GM19452 (cell line): Measurements from ENCODE around the gene MYO3B.

Source experiments
- ATAC-seq: cut with Tn5 transposase; IDR thresholded peaks from one replicate; pipeline ENCODE4 v1.9.1; 2021; ENCODE audit not compliant: unreplicated experiment

MYO3B gene

DNA sequence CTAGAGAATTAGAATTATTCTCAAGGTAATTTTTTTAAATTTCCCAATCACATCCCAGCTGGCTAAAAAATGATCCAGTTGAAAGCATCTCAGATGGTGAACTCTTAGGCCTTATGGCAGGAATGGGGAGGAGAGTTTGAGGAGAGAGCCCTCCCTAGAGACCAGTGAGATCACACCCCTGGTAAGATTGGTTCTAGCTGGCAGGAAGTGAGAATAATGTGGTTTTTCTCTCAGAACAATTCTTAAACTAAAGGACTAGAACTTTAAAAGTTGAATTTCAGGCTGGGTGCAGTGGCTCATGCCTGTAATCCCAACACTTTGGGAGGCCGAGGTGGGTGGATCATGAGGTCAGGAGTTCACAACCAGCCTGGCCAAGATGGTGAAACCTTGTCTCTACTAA lies 120.2 kb downstream of the MYO3B start:
- peak; percentile 83 for ATAC-seq

DNA sequence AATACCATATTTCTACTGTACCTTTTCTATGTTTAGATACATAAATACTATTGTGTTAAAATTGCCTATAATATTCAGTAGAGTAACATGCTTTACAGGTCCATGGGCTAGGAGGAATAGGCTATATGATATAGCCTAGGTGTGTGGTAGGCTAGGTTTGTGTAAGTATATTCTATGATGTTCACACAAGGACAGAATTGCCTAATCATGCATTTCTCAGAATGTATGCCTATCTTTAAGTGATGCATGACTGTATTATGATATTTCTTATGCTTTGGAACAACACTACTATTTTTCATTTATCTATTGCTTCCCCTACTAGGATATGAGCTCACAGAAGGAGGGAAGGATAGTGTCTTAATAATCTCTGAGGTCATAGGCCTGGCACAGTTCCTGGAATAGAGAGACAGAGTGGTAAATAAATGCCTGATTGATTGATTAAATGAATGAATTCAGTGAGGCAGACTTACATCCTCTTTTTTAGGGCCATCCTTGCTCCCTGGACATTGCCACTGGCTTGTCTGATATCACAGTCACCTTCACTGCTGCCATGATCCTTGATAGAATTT lies 121.0 kb downstream of the MYO3B start:
- ATAC-seq: no peak

DNA sequence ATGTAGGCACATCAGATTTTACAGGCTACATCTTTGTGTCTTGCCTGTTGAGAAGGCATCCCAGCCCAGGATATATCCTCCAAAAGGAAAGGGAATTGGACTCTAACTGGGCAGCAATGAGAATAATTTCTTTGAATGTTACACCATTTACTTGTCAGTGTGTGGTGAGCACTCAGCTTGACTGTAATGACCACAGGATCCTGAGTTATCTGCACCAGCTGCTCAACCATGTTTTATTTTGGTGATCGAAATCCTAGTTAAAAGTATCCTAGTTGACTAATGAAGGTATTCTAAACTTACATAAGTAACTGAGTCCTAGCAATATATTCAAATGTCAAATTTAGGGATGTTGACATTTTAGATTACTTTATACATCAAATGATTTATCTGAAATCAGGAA lies 123.0 kb downstream of the MYO3B start:
- no peak for ATAC-seq

DNA sequence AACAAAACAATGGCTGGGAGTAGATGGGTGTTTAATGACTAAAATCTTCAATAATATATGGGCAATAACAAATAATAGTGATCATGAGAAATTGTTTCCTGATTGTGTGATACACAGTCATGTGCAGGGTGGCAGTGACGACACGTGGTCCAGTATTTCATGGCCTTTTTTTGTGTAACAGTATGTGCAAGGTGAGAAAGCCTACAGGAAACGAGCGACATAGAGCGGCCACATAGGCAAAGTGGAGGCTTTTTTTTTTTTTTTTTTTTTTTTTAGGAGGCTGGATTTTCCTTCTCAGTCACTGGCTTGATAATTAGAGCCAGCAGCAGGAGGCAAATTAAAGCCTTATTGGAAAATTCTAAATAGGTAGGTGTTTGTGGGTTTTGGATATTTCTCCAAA lies 123.7 kb downstream of the MYO3B start:
- no peak for ATAC-seq

DNA sequence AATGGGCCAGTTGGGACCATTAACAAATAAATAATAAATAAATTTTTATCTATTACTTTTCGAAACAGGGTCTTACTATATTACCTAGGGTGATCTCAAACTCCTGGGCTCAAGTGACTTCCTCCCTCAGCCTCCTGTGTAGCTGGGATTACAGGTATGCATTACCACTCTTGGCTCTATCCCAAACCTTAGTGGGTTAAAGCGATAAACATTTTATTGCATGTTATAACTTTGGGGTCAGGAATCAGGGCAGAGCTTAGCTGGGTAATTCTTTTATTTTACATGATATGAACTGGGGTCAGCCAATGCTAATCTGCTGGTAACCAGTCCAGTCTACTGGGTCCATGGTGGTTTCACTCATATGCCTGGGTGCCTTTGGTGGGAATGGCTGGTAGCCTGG lies 127.8 kb downstream of the MYO3B start:
- no peak for ATAC-seq

DNA sequence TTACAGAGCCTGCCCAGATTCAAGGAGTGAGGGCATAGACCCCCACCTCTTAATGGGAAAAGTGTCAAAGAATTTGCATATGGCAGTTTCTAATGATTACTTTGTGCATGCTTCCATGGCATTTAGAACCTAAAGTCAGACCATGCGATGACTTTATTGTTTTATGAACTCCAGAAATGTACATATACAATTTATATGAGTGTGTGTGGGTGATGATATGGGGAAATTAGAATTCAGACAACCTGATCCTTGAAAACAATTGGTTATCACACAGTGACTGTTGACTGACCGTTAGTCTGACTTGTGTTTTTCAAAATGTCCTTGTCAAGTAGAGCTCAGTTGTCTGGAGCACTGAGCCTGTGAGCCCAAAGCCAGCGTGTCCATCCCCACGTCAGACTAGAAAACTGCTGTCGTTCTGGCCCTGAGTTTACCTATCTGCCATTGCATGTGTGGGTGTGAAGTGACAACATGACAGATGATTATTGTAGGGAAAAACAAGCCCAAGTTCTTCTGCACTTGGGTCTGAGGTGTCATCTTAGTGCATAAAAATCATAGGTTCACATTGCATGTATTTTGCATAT lies 128.4 kb downstream of the MYO3B start:
- ATAC-seq: no peak

DNA sequence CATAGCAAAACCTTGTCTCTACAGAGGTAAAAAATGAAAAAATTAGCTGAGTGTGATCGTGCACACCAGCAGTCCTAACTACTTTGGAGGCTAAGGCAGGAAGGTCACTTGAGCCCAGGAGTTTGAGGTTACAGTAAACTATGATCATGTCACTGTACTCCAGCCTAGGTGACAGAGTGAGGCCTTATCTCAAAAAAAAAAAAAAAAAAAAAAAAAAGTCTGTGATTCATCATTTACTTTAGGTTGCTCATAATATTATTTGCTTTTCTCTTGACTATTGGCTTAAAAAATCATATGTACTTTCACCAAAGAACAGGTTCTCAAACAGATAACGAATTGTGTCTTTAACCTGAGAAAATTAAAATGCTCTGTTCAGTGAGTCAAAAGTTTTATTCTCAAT lies 129.1 kb downstream of the MYO3B start:
- ATAC-seq: no peak

DNA sequence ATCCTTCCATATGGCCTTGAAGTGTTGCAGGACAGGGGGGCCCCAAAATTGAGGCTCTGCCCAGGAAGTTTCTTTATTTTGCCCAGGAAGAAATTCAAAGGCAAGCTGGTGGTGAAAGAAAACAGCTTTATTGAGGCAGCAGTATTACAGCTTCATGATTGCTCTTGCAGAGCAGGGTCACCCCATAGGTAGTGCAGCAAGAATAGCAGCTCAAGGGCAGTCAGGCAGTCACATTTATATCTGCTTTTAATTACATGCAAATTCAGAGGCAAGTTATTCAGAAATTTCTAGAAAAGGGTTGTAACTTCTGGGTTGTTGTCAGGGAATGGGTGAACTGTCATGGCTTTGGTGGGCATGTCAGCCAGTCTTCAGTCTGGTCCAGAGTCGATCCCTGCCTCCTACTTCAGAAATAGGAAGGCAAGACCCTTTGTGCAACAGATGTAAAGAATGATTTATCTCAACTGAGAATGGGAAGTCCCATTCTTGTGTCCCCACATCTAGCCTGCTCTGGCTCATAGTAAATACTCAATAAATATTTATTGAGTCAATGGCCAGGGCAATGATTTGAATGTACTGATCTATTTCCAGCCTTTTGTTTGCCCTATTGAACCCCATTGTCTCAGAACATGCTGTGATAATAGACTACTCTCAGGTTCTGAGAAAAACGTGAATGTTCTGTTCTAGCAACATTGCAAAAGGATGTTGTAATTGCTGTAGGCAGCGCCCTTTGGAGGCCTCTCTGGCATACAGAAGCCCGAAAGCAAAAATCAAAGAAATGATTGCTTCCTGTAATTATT lies 129.8 kb downstream of the MYO3B start:
- ATAC-seq: no peak

DNA sequence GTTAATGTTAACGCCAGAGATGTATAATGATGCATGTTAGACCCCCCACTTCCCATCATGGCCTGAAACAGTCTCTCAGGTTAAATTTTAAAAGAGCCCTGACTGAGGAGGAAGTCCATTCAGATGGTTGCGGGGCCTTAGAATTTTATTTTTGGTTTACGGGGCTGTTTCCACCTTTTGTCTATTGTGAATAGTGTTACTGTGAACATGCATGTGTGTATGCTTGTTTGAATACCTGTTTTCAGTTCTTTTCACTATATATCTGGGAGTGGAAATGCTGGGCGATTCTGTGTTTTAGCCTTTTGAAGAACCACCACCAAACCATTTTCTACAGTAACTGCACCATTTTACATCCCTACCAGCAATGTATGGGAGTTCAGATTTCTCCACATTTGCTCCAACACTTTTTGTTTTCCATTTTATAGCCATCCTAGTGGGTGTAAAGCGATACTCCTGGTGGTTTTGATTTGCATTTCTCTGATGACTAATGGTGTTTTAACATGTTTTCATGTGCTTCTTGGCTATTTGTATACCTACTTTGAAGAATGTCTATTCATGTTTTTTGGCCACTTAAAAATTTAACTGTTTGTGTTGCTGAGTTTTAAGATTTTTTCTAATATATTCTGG lies 133.0 kb downstream of the MYO3B start:
- ATAC-seq: no peak

DNA sequence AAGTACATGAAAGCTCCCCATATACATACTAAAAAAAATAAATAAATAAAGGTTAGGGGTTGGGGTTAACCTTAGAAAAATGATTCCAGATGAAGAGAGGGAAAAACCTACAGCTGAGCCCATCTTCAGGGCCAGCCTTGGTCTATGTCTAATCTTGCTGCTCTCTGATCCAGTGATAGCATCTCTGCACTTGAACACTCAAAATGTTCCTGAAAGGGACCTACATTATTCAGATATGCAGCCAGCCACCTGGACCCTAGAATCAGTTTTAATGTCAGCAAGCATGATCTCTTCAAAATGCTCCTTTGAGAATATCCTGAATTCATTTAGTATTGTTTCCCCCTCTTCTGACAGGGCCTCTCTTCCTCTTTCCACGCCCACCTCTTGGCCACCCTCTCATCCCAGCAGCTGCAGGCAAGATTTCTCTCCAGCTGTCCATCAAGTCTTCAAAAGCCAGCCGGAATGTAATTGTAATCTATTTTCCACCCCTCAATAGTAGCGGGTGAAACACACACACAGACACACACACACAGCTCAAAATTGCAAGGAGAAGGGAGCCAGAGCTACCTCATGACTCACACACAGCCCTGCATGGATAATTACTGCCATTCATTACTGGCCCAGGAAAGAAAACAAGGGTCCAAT lies 135.5 kb downstream of the MYO3B start:
- no peak for ATAC-seq

DNA sequence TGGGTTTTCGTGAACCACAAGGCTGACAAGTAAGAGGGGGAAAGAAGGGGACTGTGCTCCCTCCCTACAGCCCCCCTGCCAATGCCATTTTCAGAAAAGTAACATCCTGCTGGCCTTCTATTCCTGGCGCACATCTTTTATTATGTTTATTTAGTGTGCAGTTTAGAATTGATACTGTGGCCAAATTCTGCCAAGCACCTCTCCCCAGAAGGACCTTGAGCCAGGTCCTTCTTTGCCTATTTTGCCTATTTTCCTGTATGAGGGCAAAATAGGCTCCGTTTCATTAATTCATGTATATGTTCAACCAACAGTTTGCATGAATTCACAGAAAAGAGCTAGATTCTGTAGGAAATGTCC lies 136.0 kb downstream of the MYO3B start:
- no peak for ATAC-seq

DNA sequence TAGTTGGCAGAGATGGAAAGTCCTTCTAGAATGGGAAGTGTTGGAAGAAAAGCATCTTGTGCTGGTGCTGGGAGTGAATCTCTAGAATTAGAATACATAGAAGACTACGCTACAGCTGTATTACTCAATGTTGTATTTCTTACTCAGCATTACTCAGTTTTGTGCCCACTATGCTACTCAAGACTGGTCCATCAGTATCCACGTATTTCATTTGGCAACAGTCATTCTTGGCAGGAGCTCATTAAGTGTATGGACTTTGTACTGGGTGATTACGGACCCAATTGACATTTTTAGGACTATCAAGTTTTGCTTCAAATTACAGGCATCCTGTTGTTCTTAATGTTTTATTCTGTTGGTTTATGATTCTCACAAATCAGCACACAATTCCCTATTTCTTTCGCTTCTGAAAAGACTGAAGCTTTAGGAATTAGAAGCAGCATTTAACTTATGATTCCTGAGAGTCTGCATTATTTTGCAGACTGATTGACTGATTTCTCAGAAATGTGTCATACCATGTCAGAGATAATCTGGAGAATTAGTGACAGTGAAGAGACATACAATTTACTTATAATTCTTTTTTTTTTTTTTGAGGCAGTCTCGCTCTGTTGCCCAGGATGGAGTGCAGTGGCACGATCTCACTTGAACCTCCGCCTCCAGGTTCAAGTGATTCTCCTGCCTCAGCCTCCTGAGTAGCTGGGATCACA lies 136.9 kb downstream of the MYO3B start:
- no peak for ATAC-seq

DNA sequence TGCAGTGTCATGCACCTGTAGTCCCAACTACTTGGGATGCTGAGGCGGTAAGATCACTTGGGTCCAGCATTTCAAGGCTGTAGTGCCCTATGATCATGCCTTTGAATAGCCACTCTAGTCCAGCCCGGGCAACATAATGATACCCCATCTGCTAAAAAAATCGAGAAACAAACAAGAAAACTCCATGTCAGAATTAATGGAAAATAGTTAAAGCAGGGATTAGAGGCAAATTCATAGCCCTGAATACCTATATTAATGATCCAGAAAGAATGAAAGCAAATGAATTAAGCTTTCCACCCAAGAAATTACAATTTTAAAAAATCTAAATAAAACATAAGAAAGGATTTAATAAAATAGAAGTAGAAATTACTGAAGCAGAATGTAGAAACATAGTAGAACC lies 143.0 kb downstream of the MYO3B start:
- ATAC-seq: no peak

DNA sequence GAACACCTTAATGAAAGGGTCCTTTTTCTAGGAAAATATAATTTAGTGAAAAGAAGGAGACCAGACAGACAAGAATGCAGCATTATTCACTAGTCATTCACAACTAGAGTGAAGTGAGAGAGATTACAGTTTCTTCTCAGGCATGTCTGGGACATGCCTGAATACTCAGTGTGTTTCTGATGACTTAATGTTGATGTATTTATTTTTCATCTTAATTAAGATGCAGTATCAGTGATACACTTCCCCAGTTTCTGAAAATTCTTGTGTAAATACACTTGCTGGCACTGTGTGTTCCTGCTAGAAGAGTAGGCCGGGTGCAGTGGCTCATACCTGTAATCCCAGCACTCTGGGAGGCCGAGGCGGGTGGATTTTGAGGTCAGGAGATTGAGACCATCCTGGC lies 143.6 kb downstream of the MYO3B start:
- no peak for ATAC-seq

DNA sequence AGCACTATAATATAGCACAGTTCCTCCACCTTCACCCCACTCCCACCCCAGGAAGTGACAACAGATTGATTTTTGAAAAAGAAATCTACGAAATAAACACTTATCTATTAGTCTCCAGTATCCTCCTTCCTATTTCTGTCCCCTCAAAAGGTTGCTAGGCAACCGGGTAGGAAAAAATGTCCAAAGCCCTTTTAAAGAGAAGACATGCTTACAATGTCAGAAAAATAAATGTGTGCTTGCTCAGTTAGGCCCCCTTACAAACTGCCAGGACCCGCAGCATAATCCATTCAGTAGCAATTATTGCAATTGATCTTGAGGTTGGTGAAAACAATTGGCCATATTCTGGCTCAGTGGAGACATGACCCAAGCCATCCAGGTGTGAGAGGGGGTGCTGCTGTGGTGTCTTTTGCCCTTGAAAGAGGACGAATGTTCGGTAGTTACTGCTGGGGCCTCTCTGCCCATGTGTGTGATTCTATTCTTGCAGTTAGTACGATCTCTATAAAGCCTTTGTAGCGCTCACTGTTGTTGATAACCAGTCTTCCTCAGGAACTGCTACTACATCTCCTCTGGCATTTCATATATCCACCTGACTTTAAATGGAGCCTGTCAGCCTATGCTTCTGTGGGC lies 144.3 kb downstream of the MYO3B start:
- ATAC-seq: no peak

DNA sequence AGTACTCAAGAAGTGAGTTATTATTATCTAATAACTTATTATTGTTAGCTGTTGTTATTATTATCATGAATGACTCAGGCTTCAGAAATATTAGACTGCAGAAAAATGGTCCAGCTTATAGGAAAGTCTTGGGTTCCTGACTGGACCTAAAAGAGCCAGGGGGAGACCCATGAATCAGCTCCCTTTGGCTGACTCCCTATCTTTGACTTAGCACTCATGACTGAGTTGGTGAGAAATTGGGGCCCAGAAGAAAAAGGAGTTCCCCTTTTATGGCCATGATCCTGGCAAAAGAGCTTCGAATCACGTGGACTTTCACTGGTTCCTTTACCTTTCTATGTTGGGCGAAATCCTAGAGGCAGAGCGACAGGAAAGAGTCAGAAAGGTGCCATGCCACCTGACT lies 145.8 kb downstream of the MYO3B start:
- ATAC-seq: no peak

DNA sequence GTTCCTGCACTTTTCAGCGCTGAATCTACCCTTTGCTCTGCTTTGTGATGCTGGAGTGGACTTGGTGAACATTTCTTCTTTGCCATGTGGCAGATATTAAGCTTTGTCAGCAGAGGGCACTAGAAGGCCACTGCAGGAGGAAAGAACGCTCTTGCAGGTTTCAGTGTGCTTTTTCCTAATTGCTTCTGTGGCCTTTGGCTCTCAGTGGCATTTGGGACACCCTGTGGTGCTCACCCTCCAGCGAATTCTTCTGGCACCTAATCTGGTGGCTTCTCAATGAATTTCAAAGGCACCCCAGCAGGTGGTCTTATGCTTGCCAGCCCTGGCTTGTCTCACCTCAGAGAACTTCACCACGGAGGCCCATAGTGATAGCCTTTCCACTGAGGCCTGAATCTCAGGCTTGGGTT lies 146.7 kb downstream of the MYO3B start:
- no peak for ATAC-seq

DNA sequence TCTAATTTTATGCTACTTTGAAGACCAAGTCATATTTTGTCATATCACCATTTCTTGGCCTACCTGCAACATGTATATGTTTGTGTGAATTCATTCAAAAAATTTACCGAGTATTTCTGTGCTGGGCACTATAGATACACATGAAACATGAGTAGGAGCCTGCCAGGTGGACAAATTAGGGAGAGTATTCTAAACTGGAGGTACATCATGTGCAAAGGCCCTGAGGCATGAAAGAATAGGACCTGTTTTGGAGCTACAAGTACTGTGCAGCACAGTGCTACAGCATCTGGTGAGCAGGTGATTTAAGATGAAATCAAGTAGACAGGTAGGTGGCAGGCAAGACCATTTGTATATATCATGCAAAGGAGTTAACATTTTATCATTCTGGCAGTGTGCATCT lies 152.9 kb downstream of the MYO3B start:
- ATAC-seq: no peak

DNA sequence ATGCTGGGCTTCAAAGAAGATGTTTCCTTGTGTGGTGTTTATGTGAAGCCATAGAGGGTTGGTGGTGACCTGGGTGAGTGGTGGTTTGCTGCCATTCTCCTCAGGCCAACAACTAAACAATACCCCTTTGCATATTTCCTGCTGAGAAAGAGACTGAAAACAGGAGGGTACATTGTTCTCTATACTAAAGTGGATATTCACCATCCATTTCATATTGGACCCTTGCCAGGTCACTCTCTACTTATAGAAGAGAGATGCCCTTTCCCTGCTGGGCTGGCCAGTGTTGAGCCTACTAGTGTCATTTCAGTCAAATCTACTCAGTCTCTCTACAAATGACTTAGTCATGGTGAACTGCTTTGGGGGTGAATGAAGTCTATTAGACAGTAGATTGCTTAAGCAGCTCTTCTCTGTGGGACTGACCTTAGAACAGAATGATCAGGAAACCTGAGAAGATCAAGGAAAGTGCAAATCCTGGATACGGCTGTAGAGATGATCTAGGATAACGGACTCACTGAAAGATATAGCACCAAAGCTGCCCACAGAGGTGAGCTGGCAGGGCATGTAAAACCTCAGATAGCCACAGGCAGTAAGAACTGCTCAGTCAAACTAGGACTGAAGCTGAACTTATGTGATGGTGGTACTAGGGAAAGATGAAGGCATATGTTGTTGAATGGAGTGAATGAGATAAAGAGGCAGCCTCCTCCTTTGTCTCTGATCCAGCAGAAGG lies 154.9 kb downstream of the MYO3B start:
- ATAC-seq: no peak

DNA sequence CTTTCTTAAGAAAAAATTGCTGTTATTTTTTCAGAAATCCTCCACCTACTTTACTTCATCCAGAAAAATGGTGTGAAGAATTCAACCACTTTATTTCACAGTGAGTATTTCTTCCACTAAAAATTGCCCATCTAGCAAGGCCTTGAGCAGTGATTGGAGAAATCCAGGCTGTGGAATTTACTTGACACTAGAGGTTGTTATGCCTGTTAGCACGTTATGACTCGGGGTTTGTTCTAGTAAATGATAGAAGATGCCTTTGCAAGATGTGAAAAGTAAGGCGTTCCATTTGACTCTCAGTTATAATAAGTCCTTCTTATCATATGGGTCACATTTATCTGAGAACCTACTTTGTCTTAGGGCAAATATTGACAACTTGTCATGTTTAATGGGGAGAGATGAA lies 157.4 kb downstream of the MYO3B start:
- ATAC-seq: no peak
